A673 (cell line): ENCODE data around the gene C20orf202. TPM values are rescaled to one million over a fixed set of nuclear protein-coding genes. Genes with fewer than 3 reads are reported as not detected.

Experiments used
- BruUV-seq: library from RNA; stranded (reverse); fragments of 400-500 nt; replicated peaks from 2 replicates; lab custom pipeline; 2021; lab: Mats Ljungman, UMichigan
- CTCF ChIA-PET: fragments of 300-600 bp; sonication (Branson Sonifier 250); formaldehyde crosslinking; loops from one replicate; lab custom pipeline; 2022; ENCODE audit warnings: antibody characterized with exemption; lab: Charles Lee
- POLR2A ChIA-PET: fragments of 300-600 bp; sonication (Branson Sonifier 250); formaldehyde crosslinking; loops from one replicate; lab custom pipeline; 2022; ENCODE audit warnings: antibody characterized with exemption; ENCODE audit not compliant: low non-redundant PET; lab: Charles Lee
- DNase-seq: peaks from one replicate; pipeline ENCODE4 v3.0.0-alpha.2; 2015; ENCODE audit warnings: low spot score
- H3K27ac ChIP-seq: fragments of 200-600 bp; sonication (generic); 2 replicates; pipeline ENCODE4 v1.5.1; 2016; ENCODE audit warnings: mixed run types, low read depth, mild to moderate bottlenecking, mixed read lengths, antibody characterized with exemption, low read length; ENCODE audit not compliant: poor library complexity, severe bottlenecking
- H3K27me3 ChIP-seq: fragments of 200-600 bp; sonication (generic); replicated peaks from 2 replicates; pipeline ENCODE4 v1.6.1; 2017; ENCODE audit warnings: mixed run types, low read depth, mild to moderate bottlenecking, mixed read lengths, antibody characterized with exemption, low read length; ENCODE audit not compliant: insufficient read depth, poor library complexity
- H3K36me3 ChIP-seq: fragments of 200-600 bp; sonication (generic); 2 replicates; pipeline ENCODE4 v1.6.1; 2016; ENCODE audit warnings: mixed run types, mild to moderate bottlenecking, mixed read lengths, antibody characterized with exemption, low read length; ENCODE audit not compliant: insufficient read depth, poor library complexity, severe bottlenecking
- H3K4me1 ChIP-seq: fragments of 200-600 bp; sonication (generic); 2 replicates; pipeline ENCODE4 v1.6.1; 2017; ENCODE audit warnings: mixed run types, mild to moderate bottlenecking, mixed read lengths, antibody characterized with exemption, low read length; ENCODE audit not compliant: insufficient read depth, poor library complexity, severe bottlenecking
- H3K4me3 ChIP-seq: fragments of 200-600 bp; sonication (generic); 2 replicates; pipeline ENCODE4 v1.5.1; 2016; ENCODE audit warnings: low read depth, mixed run types, mild to moderate bottlenecking, mixed read lengths, low read length; ENCODE audit not compliant: poor library complexity, severe bottlenecking
- H3K9me3 ChIP-seq: fragments of 200-600 bp; sonication (generic); 2 replicates; pipeline ENCODE4 v1.6.1; 2016; ENCODE audit warnings: mixed run types, low read depth, mild to moderate bottlenecking, mixed read lengths, antibody characterized with exemption, low read length; ENCODE audit not compliant: poor library complexity, severe bottlenecking
- EZH2 ChIP-seq: fragments of 200-600 bp; sonication (generic); IDR thresholded peaks from 2 replicates; pipeline ENCODE4 v1.6.1; 2017; ENCODE audit warnings: borderline replicate concordance, low read depth, mild to moderate bottlenecking, mixed read lengths, antibody characterized with exemption, low read length; ENCODE audit not compliant: poor library complexity, severe bottlenecking
- intact Hi-C: fragments of 100-400 bp; cut with micrococcal nuclease; formaldehyde crosslinking; loops from one replicate; pipeline ENCODE4 v1.10.0; 2022; ENCODE audit not compliant: unreplicated experiment
- total RNA-seq: library from RNA; stranded (reverse); gene quantifications from 2 replicates; pipeline ENCODE4 v1.2.3, GENCODE V29; 2021
- TF ChIP-seq, protein P1 (sequence below): fragments of 300-800, 200-600 bp; sonication (generic); conservative IDR thresholded peaks from 2 replicates; pipeline ENCODE4 v1.5.1; 2017; ENCODE audit warnings: low read depth, mild to moderate bottlenecking, antibody characterized with exemption, low read length, moderate library complexity, mixed read lengths

C20orf202 gene
- total RNA-seq, 1 experiment from 2014 or later: not detected

- H3K4me3 ChIP-seq: no peak overlapping the region
- peaks cover under 1% of the 10 kb centered on the region for H3K27me3 ChIP-seq
- no peaks in the 10 kb centered on the region for H3K9me3 ChIP-seq
- CTCF ChIA-PET: no interaction called here
- H3K27ac ChIP-seq: no peak overlapping the region
- TF ChIP-seq, protein P1, sequence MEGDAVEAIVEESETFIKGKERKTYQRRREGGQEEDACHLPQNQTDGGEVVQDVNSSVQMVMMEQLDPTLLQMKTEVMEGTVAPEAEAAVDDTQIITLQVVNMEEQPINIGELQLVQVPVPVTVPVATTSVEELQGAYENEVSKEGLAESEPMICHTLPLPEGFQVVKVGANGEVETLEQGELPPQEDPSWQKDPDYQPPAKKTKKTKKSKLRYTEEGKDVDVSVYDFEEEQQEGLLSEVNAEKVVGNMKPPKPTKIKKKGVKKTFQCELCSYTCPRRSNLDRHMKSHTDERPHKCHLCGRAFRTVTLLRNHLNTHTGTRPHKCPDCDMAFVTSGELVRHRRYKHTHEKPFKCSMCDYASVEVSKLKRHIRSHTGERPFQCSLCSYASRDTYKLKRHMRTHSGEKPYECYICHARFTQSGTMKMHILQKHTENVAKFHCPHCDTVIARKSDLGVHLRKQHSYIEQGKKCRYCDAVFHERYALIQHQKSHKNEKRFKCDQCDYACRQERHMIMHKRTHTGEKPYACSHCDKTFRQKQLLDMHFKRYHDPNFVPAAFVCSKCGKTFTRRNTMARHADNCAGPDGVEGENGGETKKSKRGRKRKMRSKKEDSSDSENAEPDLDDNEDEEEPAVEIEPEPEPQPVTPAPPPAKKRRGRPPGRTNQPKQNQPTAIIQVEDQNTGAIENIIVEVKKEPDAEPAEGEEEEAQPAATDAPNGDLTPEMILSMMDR: no peak
- TF ChIP-seq EZH2: no peak
- no peaks in the 10 kb centered on the region for H3K36me3 ChIP-seq
- intact Hi-C loops: no loop called here
- DNase-seq: no peak
- no TSS peak for BruUV-seq
- POLR2A ChIA-PET: no interaction called here
- H3K4me1 ChIP-seq: no peaks in the 10 kb centered on the region
Measured at GRCh38 chr20:1177680-1178079, 25.6 kb upstream of the C20orf202 start.

DNA sequence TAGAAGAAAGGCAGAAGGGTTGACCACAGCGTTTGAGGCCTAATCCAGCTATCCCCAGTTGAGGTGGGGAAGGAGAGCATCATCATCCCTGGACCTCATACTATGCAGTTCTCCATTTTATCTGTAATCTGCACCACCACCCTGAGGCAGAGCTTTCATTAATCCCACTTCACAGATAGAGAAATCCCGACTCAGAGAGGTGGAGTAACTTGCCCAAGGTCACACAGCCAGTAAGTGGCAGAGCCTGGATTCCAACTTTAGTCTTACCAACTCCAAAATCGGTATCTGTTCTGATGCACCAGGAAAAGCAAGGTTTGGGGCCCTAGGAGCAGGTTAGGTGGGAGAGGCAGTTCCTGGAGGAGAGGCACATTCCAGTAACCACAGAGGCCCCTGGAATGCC, 25.2 kb upstream of the C20orf202 start:
- no TSS peak for BruUV-seq
- Histone ChIP-seq H3K4me1 (no peaks in the 10 kb centered on the region), H3K4me3 (no peak overlapping the region), H3K9me3 (no peaks in the 10 kb centered on the region), H3K27ac (no peak overlapping the region), H3K27me3 (peaks cover 5% of the 10 kb centered on the region), H3K36me3 (no peaks in the 10 kb centered on the region)
- ChIA-PET POLR2A (no interaction called here), CTCF (no interaction called here)
- no peak for DNase-seq
- intact Hi-C loops: no loop called here
- TF ChIP-seq, protein P1: no peak

- POLR2A ChIA-PET: no interaction called here
- Histone ChIP-seq H3K27me3 (peaks cover 10% of the 10 kb centered on the region), H3K36me3 (no peaks in the 10 kb centered on the region), H3K4me1 (no peaks in the 10 kb centered on the region), H3K4me3 (no peak overlapping the region), H3K9me3 (no peaks in the 10 kb centered on the region), H3K27ac (no peak overlapping the region)
- no peak for DNase-seq
- CTCF ChIA-PET: no interaction called here
- BruUV-seq: no TSS peak
- TF ChIP-seq, protein P1: no peak
- TF ChIP-seq EZH2: no peak
- intact Hi-C loops: no loop called here
Measured at GRCh38 chr20:1178623-1179022, 24.6 kb upstream of the C20orf202 start.
